ENCODE data around the gene ZNF598.
"Not testable (repeated sequence)": the region's sequence is repeated elsewhere in the genome, so short reads cannot be mapped to it uniquely, and the experiment has no call there.

ZNF598 gene

GRCh38 chr16:1957434-1958142 lies 52.0 kb downstream of the ZNF598 start:
- DNase-seq = not testable (repeated sequence)

- DNase-seq = no peak
Observed at GRCh38 chr16:1953734-1954133, 55.9 kb downstream of the ZNF598 start.

- DNase-seq = no peak
Observed at GRCh38 chr16:1950559-1950958, 59.1 kb downstream of the ZNF598 start.

GRCh38 chr16:1950047-1950446 lies 59.6 kb downstream of the ZNF598 start:
- no peak for DNase-seq

GRCh38 chr16:1949507-1949906 lies 60.1 kb downstream of the ZNF598 start:
- DNase-seq = no peak
